ENCODE data around the gene EGFLAM. TPM values are rescaled to one million over a fixed set of nuclear protein-coding genes. Genes with fewer than 3 reads are reported as not detected.
A peak's percentile ranks its signal among the peaks of the same experiment; 100 is the strongest.

Gene EGFLAM
- total RNA-seq, 4 donors from 2014 or later, result 3.5 to 6.7 (median 6.3) TPM

DNA sequence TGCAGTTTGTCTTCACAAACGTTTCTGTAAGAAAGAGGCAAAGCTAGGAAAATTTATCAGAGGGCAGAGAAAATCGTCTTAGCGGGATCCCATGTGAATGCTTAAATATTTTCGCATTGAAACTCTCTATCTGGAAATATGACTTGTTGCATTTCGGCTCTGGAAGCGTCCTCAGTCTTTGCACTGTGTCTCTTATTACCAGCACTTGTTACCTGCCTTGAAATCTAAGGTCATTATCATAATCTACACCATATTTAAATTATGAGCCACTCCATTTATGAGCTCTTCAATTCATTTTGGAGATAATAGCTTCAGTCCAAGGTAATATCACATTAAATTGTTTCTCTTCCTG is 1.4 kb downstream of the EGFLAM start:
- Histone ChIP-seq H3K9me3 (no peaks in the 10 kb centered on the region), H3K27me3 (peaks cover 9% of the 10 kb centered on the region), H3K4me3 (replicated peaks in 1 of 3) (no peak overlapping the region), H3K4me1 (peaks cover 13 to 16% of the 10 kb centered on the region in 2 donors), H3K36me3 (no peaks in the 10 kb centered on the region), H3K27ac (no peak overlapping the region)
- 68 to 76% methylated on average over 6 of the region's 6 CpGs for WGBS, 2 donors
- TF ChIP-seq CTCF (IDR thresholded peaks at IDR 0.05) (no peak), POLR2A (IDR thresholded peaks at IDR 0.05) (no peak)
- DNase-seq, result no peak
- intact Hi-C loops (cut with DNase I), result no loop called here

DNA sequence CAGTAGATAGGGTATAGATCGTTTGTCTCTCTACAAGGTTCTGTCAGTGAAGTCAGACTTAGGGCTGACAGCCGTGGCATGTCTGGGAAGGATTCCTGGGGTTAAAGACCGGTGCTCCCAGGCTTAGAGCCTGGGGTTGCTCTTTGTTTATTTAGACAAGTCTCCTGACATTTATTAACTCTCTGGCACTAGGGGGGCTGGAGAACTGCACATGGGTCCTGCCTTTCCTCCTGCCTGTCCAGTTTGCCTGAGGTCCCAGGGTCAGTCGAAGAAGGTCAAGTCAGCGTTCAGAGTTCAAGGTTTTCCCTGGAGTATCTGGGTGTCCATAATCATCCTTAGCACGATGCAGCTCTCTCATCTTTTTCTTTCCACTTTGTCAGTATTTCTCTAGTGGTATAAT is 5.6 kb downstream of the EGFLAM start:
- H3K36me3 ChIP-seq, result no peaks in the 10 kb centered on the region
- no peaks in the 10 kb centered on the region for H3K9me3 ChIP-seq
- DNase-seq, result no peak
- no peak overlapping the region for H3K27ac ChIP-seq
- intact Hi-C loops (cut with DNase I), result no loop called here
- 38 to 43% methylated on average over 6 of the region's 6 CpGs for WGBS, 2 donors
- no peaks in the 10 kb centered on the region for H3K4me1 ChIP-seq
- TF ChIP-seq POLR2A (IDR thresholded peaks at IDR 0.05), result no peak
- TF ChIP-seq CTCF (IDR thresholded peaks at IDR 0.05), result no peak
- H3K27me3 ChIP-seq, result no peaks in the 10 kb centered on the region
- H3K4me3 ChIP-seq (replicated peaks in 1 of 3), result no peak overlapping the region

DNA sequence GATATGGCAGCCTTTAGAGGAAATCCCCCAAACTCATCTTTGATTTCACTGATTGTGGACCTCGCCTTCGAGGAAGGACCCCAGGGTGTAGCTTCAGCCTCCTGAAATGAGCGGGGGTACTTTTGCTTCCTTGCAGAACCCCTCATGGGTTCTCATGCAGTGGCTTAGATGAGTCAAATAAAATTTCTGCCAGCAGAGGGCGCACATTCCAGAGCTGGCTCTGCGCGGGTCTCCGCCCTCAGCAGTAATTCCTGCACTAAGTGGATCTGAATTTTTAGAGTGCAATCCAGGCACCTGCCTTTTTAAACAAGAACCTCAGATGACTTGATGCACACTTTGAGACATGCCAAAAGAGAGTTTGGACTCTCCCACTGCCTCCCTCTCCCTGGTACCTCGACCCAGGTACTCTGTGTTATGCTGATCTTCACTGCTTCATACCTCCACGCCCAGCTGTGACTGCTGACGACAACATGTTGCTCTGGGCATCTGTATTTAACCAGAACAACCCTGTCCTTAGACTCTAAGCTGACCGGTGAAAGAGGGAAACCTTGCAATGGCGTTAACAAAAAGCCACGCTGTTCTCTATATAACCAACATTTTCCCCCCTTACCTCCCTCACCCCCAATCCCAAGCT is 7.3 kb downstream of the EGFLAM start:
- no peaks in the 10 kb centered on the region for H3K36me3 ChIP-seq
- H3K4me1 ChIP-seq, result no peaks in the 10 kb centered on the region
- WGBS, 2 donors, result 31% methylated on average over 13 of the region's 13 CpGs
- no peak for TF ChIP-seq POLR2A (IDR thresholded peaks at IDR 0.05)
- TF ChIP-seq CTCF (IDR thresholded peaks at IDR 0.05), result peak in 4 of 6 experiments; percentile 24 to 63 (median 40)
- H3K4me3 ChIP-seq (replicated peaks in 1 of 3), result no peak overlapping the region
- no peaks in the 10 kb centered on the region for H3K9me3 ChIP-seq
- intact Hi-C loops (cut with DNase I), result no loop called here
- no peaks in the 10 kb centered on the region for H3K27me3 ChIP-seq
- DNase-seq, result peak; percentile 25 to 41
- no peak overlapping the region for H3K27ac ChIP-seq

DNA sequence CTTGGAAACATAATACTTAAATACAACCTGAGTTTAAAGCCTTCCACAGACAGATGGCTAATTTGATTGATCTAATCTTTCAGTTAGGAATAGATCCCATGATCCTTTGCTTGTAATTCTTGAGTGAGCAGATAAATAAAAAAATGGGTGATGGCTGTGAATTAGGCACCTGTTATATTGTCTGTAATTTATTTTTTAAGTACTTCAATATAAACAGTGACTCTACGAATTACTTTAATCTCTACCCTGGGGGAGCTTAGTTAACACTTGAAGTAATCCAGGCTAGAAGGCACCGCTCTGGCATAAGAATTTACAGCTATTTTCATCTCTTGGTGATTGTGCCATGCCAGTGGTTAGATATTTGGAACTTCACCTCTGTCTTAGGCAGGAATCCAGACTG is 9.0 kb downstream of the EGFLAM start:
- DNase-seq, result no peak
- TF ChIP-seq CTCF (IDR thresholded peaks at IDR 0.05) (no peak), POLR2A (IDR thresholded peaks at IDR 0.05) (no peak)
- Histone ChIP-seq H3K36me3 (no peaks in the 10 kb centered on the region), H3K4me1 (no peaks in the 10 kb centered on the region), H3K9me3 (no peaks in the 10 kb centered on the region), H3K4me3 (replicated peaks in 1 of 3) (no peak overlapping the region), H3K27me3 (no peaks in the 10 kb centered on the region), H3K27ac (no peak overlapping the region)
- WGBS, 2 donors, result 54 to 58% methylated on average over 2 of the region's 2 CpGs
- intact Hi-C loops (cut with DNase I), result no loop called here

GRCh38 chr5:38273626-38274025 is 15.3 kb downstream of the EGFLAM start:
- TF ChIP-seq CTCF (IDR thresholded peaks at IDR 0.05) (no peak), POLR2A (IDR thresholded peaks at IDR 0.05) (no peak)
- no peak overlapping the region for H3K4me3 ChIP-seq (replicated peaks in 1 of 3)
- intact Hi-C loops (cut with DNase I), result no loop called here
- no peaks in the 10 kb centered on the region for H3K27me3 ChIP-seq
- no peaks in the 10 kb centered on the region for H3K9me3 ChIP-seq
- 67 to 98% methylated on average over 3 of the region's 3 CpGs for WGBS, 2 donors
- H3K4me1 ChIP-seq, result no peaks in the 10 kb centered on the region
- DNase-seq, result no peak
- H3K27ac ChIP-seq, result no peak overlapping the region
- H3K36me3 ChIP-seq, result no peaks in the 10 kb centered on the region
